ENCODE measurements around the gene KCNE1.
"Not testable (repeated sequence)": the region's sequence is repeated elsewhere in the genome, so short reads cannot be mapped to it uniquely, and the experiment has no call there.

The KCNE1 gene

GRCh38 chr21:34417448-34418077, 94.4 kb downstream of the KCNE1 start:
- DNase-seq (ENCODE audit: low spot score): not testable (repeated sequence)

- not testable (repeated sequence) for DNase-seq (ENCODE audit: low spot score)
Observed at GRCh38 chr21:34407294-34407693, 104.7 kb downstream of the KCNE1 start.

GRCh38 chr21:34406676-34407075, 105.3 kb downstream of the KCNE1 start:
- not testable (repeated sequence) for DNase-seq (ENCODE audit: low spot score)

GRCh38 chr21:34406102-34406501, 105.9 kb downstream of the KCNE1 start:
- DNase-seq (ENCODE audit: low spot score): not testable (repeated sequence)

- DNase-seq (ENCODE audit: low spot score): not testable (repeated sequence)
Observed at GRCh38 chr21:34405686-34406085, 106.3 kb downstream of the KCNE1 start.

GRCh38 chr21:34404742-34405141, 107.3 kb downstream of the KCNE1 start:
- not testable (repeated sequence) for DNase-seq (ENCODE audit: low spot score)

- DNase-seq (ENCODE audit: low spot score): not testable (repeated sequence)
Observed at GRCh38 chr21:34400522-34400921, 111.5 kb downstream of the KCNE1 start.

All from LoVo (cell line).